ENCODE measurements around the gene FAM124B.

GRCh38 chr2:224401641-224402342 lies at the start of gene FAM124B:
- TF ChIP-seq CTCF (IDR thresholded peaks at IDR 0.05; ENCODE audit: insufficient read depth, low read length) (no peak), SPI1 (IDR thresholded peaks at IDR 0.05; ENCODE audit: borderline replicate concordance, low read depth) (no peak), POLR2AphosphoS5 (IDR thresholded peaks at IDR 0.05; ENCODE audit: low read depth) (no peak)

Data from HL-60 (cell line).